VCaP (cell line): ENCODE results near the gene DIS3L2.

Source experiments
- H3K27ac ChIP-seq: fragments of 450-650 bp; 2 replicates; pipeline ENCODE4 v1.5.1; 2017
- TF ChIP-seq, protein P1 (sequence below): fragments of 450-650 bp; conservative IDR thresholded peaks from 2 replicates; pipeline ENCODE4 v1.5.1; 2017; ENCODE audit warnings: mild to moderate bottlenecking, moderate library complexity

The DIS3L2 gene

DNA sequence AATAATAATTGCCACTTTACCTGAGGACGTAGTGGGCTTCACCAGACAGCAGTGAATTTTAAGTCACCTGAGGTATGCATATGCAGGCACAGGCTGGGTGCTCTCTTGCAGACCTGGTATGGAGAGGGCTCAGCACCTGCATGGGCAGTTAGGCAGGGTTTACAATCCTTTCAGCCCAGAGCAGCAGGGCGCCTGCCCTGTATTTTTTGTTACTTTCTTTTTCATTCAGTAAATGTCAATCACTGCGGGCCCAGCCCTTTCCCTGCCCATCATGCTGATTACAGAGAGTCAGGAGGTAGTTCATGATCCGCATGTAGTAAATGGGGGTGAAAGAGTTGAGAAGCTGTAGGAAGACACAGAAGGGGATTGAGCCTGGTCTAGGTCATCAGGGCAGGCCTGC, 270.0 kb downstream of the DIS3L2 start:
- TF ChIP-seq, protein P1, sequence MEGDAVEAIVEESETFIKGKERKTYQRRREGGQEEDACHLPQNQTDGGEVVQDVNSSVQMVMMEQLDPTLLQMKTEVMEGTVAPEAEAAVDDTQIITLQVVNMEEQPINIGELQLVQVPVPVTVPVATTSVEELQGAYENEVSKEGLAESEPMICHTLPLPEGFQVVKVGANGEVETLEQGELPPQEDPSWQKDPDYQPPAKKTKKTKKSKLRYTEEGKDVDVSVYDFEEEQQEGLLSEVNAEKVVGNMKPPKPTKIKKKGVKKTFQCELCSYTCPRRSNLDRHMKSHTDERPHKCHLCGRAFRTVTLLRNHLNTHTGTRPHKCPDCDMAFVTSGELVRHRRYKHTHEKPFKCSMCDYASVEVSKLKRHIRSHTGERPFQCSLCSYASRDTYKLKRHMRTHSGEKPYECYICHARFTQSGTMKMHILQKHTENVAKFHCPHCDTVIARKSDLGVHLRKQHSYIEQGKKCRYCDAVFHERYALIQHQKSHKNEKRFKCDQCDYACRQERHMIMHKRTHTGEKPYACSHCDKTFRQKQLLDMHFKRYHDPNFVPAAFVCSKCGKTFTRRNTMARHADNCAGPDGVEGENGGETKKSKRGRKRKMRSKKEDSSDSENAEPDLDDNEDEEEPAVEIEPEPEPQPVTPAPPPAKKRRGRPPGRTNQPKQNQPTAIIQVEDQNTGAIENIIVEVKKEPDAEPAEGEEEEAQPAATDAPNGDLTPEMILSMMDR = no peak
- no peak overlapping the region for H3K27ac ChIP-seq

- TF ChIP-seq, protein P1 = no peak
- H3K27ac ChIP-seq = no peak overlapping the region
Measured at GRCh38 chr2:232232915-232233314, 271.4 kb downstream of the DIS3L2 start.

DNA sequence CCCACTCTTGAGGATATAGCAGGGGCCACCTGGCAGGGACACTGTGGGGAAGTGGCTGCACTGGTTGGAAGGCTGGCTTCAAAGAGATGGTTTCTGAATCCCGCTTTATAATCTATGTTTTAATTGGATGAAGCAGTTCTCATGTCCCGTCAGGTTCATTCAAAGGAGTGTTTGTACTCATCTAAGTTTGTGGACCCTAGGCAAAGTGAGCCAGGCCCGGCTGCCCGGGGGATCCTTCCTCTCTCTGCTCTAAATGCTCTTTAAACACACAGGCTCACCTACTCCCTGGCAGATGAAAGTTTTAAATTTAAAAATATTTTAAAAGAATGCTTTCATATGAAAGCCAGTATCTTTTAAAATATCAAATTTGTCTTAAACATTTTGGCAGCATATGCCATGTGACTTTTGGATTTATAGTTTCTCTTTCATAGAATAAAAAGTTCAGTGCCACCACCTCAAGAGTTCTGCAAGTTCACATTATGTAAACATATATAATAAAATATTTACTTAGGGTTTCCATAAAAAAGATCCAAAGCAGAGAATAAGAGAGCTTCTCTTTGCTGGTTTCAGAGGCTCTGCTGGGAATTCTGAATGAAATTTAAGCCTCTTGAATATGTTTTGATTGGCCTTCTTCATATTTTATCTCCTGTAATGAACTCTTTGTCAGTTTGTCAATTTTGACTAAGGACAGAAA, 273.6 kb downstream of the DIS3L2 start:
- peak overlapping the region; percentile 66 for H3K27ac ChIP-seq
- TF ChIP-seq, protein P1 = no peak

GRCh38 chr2:232235716-232236115, 274.2 kb downstream of the DIS3L2 start:
- H3K27ac ChIP-seq = peak overlapping the region; percentile 66
- TF ChIP-seq, protein P1 = no peak

DNA sequence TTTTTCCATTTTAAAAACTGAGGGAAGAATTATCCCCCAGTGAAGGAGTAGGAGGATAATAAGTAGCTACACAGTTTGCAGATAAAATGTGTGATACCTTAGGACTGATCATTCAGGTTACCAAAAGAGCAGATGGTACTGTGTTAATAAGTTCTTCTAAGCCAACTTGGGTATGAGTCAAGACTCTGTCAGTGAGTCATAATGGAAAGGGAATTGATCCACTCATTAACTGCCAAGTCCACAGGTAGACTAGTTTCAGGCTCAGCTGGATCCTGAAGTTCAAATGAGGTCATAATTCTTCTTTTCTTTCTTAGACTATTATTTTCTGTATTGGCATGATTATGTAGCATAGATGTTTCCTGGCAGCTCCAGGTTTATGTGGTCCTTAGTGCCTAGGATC, 274.7 kb downstream of the DIS3L2 start:
- H3K27ac ChIP-seq = peak overlapping the region; percentile 66
- TF ChIP-seq, protein P1 = no peak

DNA sequence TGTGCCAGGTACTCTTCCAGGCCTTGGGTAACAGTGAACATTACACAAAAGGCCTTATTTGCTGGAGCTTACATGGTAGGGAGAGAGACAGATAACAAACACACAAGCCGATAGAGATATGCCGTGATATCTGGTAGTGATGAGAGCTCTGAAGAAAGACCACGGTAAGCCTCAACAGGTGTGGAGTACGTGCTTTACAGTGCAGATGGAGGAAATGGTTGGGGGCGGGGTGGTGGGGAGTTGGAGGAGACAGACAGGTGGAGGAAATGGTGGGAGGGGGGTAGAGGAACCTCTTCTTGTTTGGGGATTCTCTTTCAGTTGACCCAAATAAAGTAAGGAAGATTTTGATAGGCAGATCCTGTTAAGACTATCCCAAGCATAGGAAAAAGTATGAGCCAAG, 276.0 kb downstream of the DIS3L2 start:
- H3K27ac ChIP-seq = no peak overlapping the region
- TF ChIP-seq, protein P1 = no peak

DNA sequence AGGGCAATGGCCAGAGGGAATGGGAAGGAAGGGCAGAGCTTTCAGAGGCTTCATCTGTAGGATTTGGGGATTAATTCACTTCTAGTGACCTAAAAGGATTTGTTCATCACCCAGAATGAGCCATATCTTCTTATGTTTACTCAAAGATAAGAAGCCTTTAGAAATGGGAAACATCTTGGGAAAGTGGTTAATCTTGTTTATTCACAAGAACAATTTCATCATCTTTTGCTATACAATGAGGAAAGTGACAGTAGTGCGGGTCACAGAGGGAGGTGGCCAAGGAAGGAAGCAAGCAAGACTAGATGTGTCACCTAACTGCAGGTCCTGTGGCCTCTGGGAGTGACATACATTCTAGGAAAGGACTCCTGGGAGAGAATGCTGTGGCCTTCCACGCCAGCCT, 276.6 kb downstream of the DIS3L2 start:
- TF ChIP-seq, protein P1 = no peak
- no peak overlapping the region for H3K27ac ChIP-seq
